HUES48 (cell line): ENCODE data around the gene FAM47E.

ENCODE experiments used
- H3K27ac ChIP-seq: one replicate; pipeline ENCODE4 v1.7.0; 2013; ENCODE audit warnings: low read depth, low read length, inconsistent platforms
- H3K27me3 ChIP-seq: 2 replicates; pipeline ENCODE4 v1.6.1; 2013; ENCODE audit warnings: mild to moderate bottlenecking, low read length; ENCODE audit not compliant: control insufficient read depth, insufficient read depth
- H3K36me3 ChIP-seq: 2 replicates; pipeline ENCODE4 v1.6.1; 2013; ENCODE audit warnings: low read length; ENCODE audit not compliant: control insufficient read depth, insufficient read depth
- H3K4me1 ChIP-seq: 2 replicates; pipeline ENCODE4 v1.6.1; 2013; ENCODE audit warnings: mild to moderate bottlenecking, low read length; ENCODE audit not compliant: control insufficient read depth, insufficient read depth
- H3K4me3 ChIP-seq: 2 replicates; pipeline ENCODE4 v1.5.1; 2013; ENCODE audit warnings: mild to moderate bottlenecking, low read depth, low read length
- H3K9ac ChIP-seq: 2 replicates; pipeline ENCODE4 v1.6.1; 2013; ENCODE audit warnings: mild to moderate bottlenecking, low read depth, low read length, moderate library complexity
- H3K9me3 ChIP-seq: 2 replicates; pipeline ENCODE4 v1.6.1; 2013; ENCODE audit warnings: low read length; ENCODE audit not compliant: control insufficient read depth, insufficient read depth

Gene FAM47E, protein sequence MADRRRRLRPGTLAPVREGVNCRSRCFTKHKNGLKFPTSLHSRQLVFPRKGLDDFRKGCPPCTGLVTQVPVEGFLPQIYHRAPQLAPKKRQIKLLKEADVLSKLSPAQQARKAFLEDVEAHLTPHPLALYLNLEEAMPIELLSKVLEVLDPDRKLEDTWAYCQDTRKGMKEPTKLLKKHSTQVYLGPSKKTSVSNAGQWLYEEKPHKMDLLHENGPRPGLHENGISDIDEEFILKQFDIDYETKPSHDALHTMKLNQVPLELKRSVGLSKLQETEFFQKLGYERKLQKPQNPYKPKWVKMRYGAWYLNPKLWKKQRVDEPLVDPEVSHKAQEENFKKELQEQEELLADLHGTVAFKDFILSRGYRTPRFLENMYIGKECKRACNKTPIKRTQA

DNA sequence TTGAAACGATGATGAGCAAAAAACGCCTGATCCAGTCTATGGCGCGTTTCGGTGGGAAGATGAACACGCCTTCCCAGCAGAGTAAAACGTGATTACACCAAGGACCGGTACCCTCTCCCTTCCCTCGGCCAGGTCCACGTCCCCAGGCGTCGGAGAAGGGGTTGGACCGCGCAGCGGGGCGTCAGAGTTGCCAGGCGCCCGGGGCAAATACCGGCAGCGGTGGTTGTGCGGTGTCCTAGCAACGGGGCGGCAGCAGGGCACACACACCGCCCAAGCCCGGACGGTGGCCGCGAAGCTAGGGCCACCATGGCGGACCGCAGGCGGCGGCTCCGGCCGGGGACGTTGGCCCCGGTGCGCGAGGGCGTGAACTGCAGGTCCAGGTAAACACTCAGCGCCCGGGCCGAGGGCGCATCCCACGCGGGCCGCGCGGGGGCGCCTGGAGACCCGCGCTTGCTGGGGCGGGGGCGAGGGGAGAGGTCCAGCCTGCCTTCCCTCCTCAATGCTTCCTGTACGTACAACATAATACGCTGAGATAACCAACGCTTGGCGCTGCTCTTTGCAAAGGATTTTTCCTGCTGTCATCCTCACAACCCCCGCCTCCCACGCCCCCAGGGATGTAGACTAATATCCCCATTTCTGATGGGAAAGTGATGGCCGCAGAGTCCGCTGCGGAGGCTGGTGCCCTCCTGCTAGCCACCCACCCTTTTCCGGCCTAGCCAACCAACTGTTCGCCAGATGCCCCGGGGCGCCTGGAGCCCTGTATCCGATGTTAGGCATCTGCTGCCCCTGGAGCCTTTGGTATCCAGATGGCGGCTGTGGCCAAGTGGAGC, at the start of gene FAM47E:
Gene FAM47E, plus strand, starts transcription at position 281 of the 830 bp plus-strand sequence. Its CDS starts 26 bp downstream, at position 307.
- Histone ChIP-seq H3K9ac (no peak within 1 kb of the TSS), H3K27ac (no peak within 1 kb of the TSS)

DNA sequence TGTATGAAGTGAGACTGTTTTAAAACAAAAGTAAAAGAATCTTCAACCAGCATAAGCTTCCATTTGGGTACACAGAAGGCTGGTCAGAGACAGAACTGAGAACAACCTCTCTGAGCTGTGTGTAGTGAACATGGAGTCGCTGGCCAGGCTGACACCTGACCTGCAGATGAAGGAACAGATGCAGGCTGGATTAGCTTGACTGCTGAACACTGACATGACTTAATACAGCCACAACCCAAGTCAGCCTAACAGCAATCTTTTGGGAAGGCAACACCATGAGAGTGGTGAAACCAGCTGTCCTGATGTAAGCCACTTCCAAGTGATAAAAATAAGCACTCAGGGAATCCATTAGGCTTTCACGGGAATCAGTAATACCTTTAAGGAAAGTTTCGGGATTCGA, 48.0 kb upstream of the FAM47E start:
- Histone ChIP-seq H3K27ac (no peak overlapping the region), H3K4me1 (peaks cover 12% of the 10 kb centered on the region), H3K9me3 (no peaks in the 10 kb centered on the region), H3K9ac (no peak overlapping the region), H3K4me3 (no peak overlapping the region), H3K36me3 (no peaks in the 10 kb centered on the region), H3K27me3 (no peaks in the 10 kb centered on the region)

More for the DNA sequence above, at the start of gene FAM47E:
- no peaks in the 10 kb centered on the region for H3K36me3 ChIP-seq
- peaks cover 9% of the 10 kb centered on the region for H3K4me1 ChIP-seq
- H3K4me3 ChIP-seq, result peak within 1 kb of the TSS; percentile 64
- no peaks in the 10 kb centered on the region for H3K9me3 ChIP-seq
- peaks cover 25% of the 10 kb centered on the region for H3K27me3 ChIP-seq

- Histone ChIP-seq H3K27me3 (no peaks in the 10 kb centered on the region), H3K4me1 (peaks cover 9% of the 10 kb centered on the region), H3K36me3 (no peaks in the 10 kb centered on the region)
Observed at GRCh38 chr4:76204936-76205335, 46.6 kb upstream of the FAM47E start.

DNA sequence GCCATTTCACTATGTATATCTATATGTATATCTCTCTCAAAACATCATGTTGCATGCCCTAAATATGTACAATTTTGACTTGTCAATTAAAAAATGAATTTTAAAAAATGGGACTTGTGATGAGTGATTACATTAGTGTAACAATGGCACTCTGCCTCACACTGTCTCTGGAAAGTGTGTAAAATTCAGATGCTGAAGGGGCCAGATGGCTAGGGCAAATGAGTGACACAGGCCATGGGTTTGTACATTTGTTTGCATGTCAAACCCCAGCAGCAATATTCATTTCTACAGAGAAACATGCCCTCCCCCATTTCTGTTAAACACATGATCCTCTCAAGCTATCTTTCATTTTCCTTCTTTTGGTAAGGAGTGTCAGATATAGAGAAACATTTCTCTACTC, 46.0 kb upstream of the FAM47E start:
- H3K9ac ChIP-seq, result no peak overlapping the region
- H3K27me3 ChIP-seq, result no peaks in the 10 kb centered on the region
- H3K4me3 ChIP-seq, result no peak overlapping the region
- H3K9me3 ChIP-seq, result no peaks in the 10 kb centered on the region
- H3K36me3 ChIP-seq, result no peaks in the 10 kb centered on the region
- no peak overlapping the region for H3K27ac ChIP-seq
- H3K4me1 ChIP-seq, result peaks cover 7% of the 10 kb centered on the region; the same call in 1 of the 2 replicates

More at GRCh38 chr4:76204936-76205335, 46.6 kb upstream of the FAM47E start:
- no peak overlapping the region for H3K4me3 ChIP-seq
- no peak overlapping the region for H3K27ac ChIP-seq
- H3K9me3 ChIP-seq, result no peaks in the 10 kb centered on the region
- H3K9ac ChIP-seq, result no peak overlapping the region

- Histone ChIP-seq H3K4me3 (no peak overlapping the region), H3K9ac (no peak overlapping the region), H3K9me3 (no peaks in the 10 kb centered on the region), H3K27ac (no peak overlapping the region), H3K36me3 (no peaks in the 10 kb centered on the region), H3K27me3 (no peaks in the 10 kb centered on the region), H3K4me1 (peaks cover 7% of the 10 kb centered on the region; the same call in 1 of the 2 replicates)
Observed at GRCh38 chr4:76206222-76206942, 45.1 kb upstream of the FAM47E start.

DNA sequence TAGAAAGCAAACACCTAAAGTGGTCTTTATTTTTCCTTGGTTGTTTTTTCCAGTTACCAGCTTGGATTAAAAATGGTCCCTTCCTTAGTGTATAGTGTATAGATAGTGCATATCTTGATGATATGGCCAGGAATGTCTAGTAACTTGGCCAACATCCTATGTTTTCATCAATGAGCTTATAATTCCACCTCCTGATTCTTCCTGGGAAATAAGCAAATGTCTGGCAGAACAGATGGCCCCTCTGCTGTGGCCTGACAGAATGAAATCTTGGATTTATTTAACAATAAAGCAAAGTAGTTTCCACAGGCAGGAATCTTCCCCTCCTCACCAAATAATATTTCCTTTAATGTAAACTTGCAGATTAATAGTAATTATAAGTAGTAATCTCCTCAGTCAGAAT, 44.0 kb upstream of the FAM47E start:
- Histone ChIP-seq H3K27me3 (no peaks in the 10 kb centered on the region), H3K27ac (no peak overlapping the region), H3K9me3 (no peaks in the 10 kb centered on the region), H3K4me3 (no peak overlapping the region), H3K9ac (no peak overlapping the region), H3K36me3 (no peaks in the 10 kb centered on the region), H3K4me1 (peaks cover 8% of the 10 kb centered on the region; the same call in 1 of the 2 replicates)

- H3K4me3 ChIP-seq, result no peak overlapping the region
- no peak overlapping the region for H3K9ac ChIP-seq
- no peaks in the 10 kb centered on the region for H3K27me3 ChIP-seq
- H3K36me3 ChIP-seq, result no peaks in the 10 kb centered on the region
- no peaks in the 10 kb centered on the region for H3K9me3 ChIP-seq
- no peak overlapping the region for H3K27ac ChIP-seq
- peaks cover 11% of the 10 kb centered on the region; the same call in 1 of the 2 replicates for H3K4me1 ChIP-seq
Observed at GRCh38 chr4:76208005-76208765, 43.3 kb upstream of the FAM47E start.

- Histone ChIP-seq H3K4me3 (no peak overlapping the region), H3K27me3 (0 out of 2 replicates have a peak, but pooled peaks cover under 1% of the 10 kb centered on the region), H3K9ac (no peak overlapping the region), H3K9me3 (no peaks in the 10 kb centered on the region), H3K36me3 (no peaks in the 10 kb centered on the region), H3K27ac (no peak overlapping the region), H3K4me1 (peaks cover 21% of the 10 kb centered on the region)
Observed at GRCh38 chr4:76209881-76210280, 41.6 kb upstream of the FAM47E start.

- H3K9me3 ChIP-seq, result no peaks in the 10 kb centered on the region
- peaks cover 23% of the 10 kb centered on the region for H3K4me1 ChIP-seq
- H3K27me3 ChIP-seq, result 0 out of 2 replicates have a peak, but pooled peaks cover 5% of the 10 kb centered on the region
- H3K27ac ChIP-seq, result no peak overlapping the region
- no peak overlapping the region for H3K4me3 ChIP-seq
- no peaks in the 10 kb centered on the region for H3K36me3 ChIP-seq
- no peak overlapping the region for H3K9ac ChIP-seq
Observed at GRCh38 chr4:76210452-76210851, 41.1 kb upstream of the FAM47E start.
